ENCODE measurements around the gene ERGIC1.

GRCh38 chr5:172820046-172820767 lies 13.8 kb upstream of the ERGIC1 start:
- TF ChIP-seq CTCF (IDR thresholded peaks at IDR 0.05) (no peak), POLR2A (IDR thresholded peaks at IDR 0.05) (no peak)

Data from adrenal gland (tissue), 5 donors.